ENCODE data around the gene LRRC17.

LRRC17 gene

DNA sequence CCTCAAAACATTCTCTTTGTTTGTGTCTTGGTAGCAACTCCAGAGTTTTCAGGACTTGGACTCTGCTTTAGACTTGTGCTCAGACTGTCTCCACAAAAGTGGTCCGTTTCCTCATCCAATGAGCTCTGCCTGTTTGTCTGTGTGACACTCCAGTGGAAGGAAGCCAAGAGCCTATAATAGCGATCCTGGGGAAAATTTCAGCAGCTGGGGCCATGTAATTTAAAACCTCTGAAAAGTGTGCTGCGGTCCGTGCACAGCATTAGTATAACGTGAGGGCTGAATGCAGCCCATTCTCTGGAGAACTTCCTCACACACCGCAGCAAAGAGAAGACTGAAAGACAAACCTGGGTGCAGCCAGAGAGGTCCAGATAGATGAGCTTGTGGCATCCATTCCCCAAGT lies at the start of gene LRRC17:
Gene LRRC17, plus strand, starts transcription at position 259 of the 400 bp plus-strand sequence. CDS start 20,914 bp downstream, outside the sequence.
- Histone ChIP-seq H3K4me1 (ENCODE audit: insufficient read depth, insufficient read length) (no peaks in the 10 kb centered on the region), H3K36me3 (ENCODE audit: insufficient read depth, insufficient read length, low read length) (no peaks in the 10 kb centered on the region), H3K9ac (ENCODE audit: insufficient read length, low read depth) (no peak within 1 kb of the TSS), H3K27me3 (ENCODE audit: insufficient read depth, insufficient read length) (no peaks in the 10 kb centered on the region), H3K4me3 (ENCODE audit: insufficient read length, low read depth) (no peak within 1 kb of the TSS), H3K9me3 (ENCODE audit: insufficient read depth, low read length) (no peaks in the 10 kb centered on the region)
- DNase-seq (ENCODE audit: low read depth, low spot score): no peak
- TF ChIP-seq SUZ12 (IDR thresholded peaks at IDR 0.05; ENCODE audit: extremely low read depth, insufficient read depth, insufficient read length) (no peak), YY1 (IDR thresholded peaks at IDR 0.05; ENCODE audit: insufficient read depth, insufficient read length) (no peak), ZNF274 (IDR thresholded peaks at IDR 0.05; ENCODE audit: low read depth, low read length) (no peak)

- no peak overlapping the region for H3K4me3 ChIP-seq (ENCODE audit: insufficient read length, low read depth)
- H3K36me3 ChIP-seq (ENCODE audit: insufficient read depth, insufficient read length, low read length): no peaks in the 10 kb centered on the region
- no peaks in the 10 kb centered on the region for H3K9me3 ChIP-seq (ENCODE audit: insufficient read depth, low read length)
- no peak for DNase-seq (ENCODE audit: low read depth, low spot score)
- H3K9ac ChIP-seq (ENCODE audit: insufficient read length, low read depth): no peak overlapping the region
- no peak for TF ChIP-seq ZNF274 (IDR thresholded peaks at IDR 0.05; ENCODE audit: low read depth, low read length)
- no peak for TF ChIP-seq SUZ12 (IDR thresholded peaks at IDR 0.05; ENCODE audit: extremely low read depth, insufficient read depth, insufficient read length)
- no peak for TF ChIP-seq YY1 (IDR thresholded peaks at IDR 0.05; ENCODE audit: insufficient read depth, insufficient read length)
- H3K27me3 ChIP-seq (ENCODE audit: insufficient read depth, insufficient read length): no peaks in the 10 kb centered on the region
- no peaks in the 10 kb centered on the region for H3K4me1 ChIP-seq (ENCODE audit: insufficient read depth, insufficient read length)
These were observed 47.8 kb upstream of the LRRC17 start for GRCh38 chr7:102864958-102865357.

GRCh38 chr7:102866535-102867215 lies 46.1 kb upstream of the LRRC17 start:
- no peak overlapping the region for H3K4me3 ChIP-seq (ENCODE audit: insufficient read length, low read depth)
- H3K36me3 ChIP-seq (ENCODE audit: insufficient read depth, insufficient read length, low read length): no peaks in the 10 kb centered on the region
- H3K9me3 ChIP-seq (ENCODE audit: insufficient read depth, low read length): no peaks in the 10 kb centered on the region
- DNase-seq (ENCODE audit: low read depth, low spot score): no peak
- TF ChIP-seq YY1 (IDR thresholded peaks at IDR 0.05; ENCODE audit: insufficient read depth, insufficient read length): no peak
- no peak for TF ChIP-seq SUZ12 (IDR thresholded peaks at IDR 0.05; ENCODE audit: extremely low read depth, insufficient read depth, insufficient read length)
- no peak for TF ChIP-seq ZNF274 (IDR thresholded peaks at IDR 0.05; ENCODE audit: low read depth, low read length)
- H3K4me1 ChIP-seq (ENCODE audit: insufficient read depth, insufficient read length): no peaks in the 10 kb centered on the region
- H3K27me3 ChIP-seq (ENCODE audit: insufficient read depth, insufficient read length): no peaks in the 10 kb centered on the region
- no peak overlapping the region for H3K9ac ChIP-seq (ENCODE audit: insufficient read length, low read depth)

DNA sequence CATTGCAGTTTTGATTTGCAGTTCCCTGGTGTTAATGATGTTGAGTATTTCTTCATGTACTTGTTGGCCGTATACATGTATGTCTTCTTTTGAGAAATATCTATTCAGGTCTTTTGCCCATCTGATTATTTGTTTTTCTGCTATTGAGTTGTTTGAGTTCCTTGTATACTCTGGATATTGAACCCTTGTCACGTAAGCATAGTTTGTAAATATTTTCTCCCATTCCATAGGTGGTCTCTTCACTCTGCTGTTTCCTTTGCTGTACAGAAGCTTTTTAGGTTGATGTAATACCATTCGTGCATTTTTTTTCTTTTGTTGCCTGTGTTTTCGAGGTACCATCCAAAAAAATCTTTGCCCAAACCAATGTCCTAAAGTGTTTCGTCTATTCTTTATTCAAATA lies 43.6 kb upstream of the LRRC17 start:
- Histone ChIP-seq H3K4me1 (ENCODE audit: insufficient read depth, insufficient read length) (no peaks in the 10 kb centered on the region), H3K4me3 (ENCODE audit: insufficient read length, low read depth) (no peak overlapping the region), H3K9me3 (ENCODE audit: insufficient read depth, low read length) (no peaks in the 10 kb centered on the region), H3K9ac (ENCODE audit: insufficient read length, low read depth) (no peak overlapping the region), H3K27me3 (ENCODE audit: insufficient read depth, insufficient read length) (no peaks in the 10 kb centered on the region), H3K36me3 (ENCODE audit: insufficient read depth, insufficient read length, low read length) (no peaks in the 10 kb centered on the region)
- no peak for DNase-seq (ENCODE audit: low read depth, low spot score)
- TF ChIP-seq SUZ12 (IDR thresholded peaks at IDR 0.05; ENCODE audit: extremely low read depth, insufficient read depth, insufficient read length) (no peak), ZNF274 (IDR thresholded peaks at IDR 0.05; ENCODE audit: low read depth, low read length) (no peak), YY1 (IDR thresholded peaks at IDR 0.05; ENCODE audit: insufficient read depth, insufficient read length) (no peak)

DNA sequence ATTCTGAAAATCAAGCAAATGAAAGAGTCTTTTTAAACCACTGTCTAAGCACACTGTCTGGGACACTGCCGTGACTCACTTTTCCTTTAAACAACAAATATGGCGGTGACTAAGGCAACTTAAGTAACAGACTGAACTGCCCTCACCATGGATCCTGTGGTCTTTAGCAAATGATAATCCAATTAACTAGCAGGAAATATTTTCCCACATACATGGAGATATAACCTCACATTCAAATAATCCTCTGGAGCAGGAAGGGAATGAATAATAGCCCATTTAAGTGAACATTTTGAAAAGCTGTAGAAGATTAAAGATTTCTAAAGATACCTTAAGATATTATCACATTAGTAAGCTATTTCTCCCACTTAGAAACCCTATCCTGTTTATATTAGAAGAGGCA lies 40.3 kb upstream of the LRRC17 start:
- no peaks in the 10 kb centered on the region for H3K4me1 ChIP-seq (ENCODE audit: insufficient read depth, insufficient read length)
- no peak for TF ChIP-seq YY1 (IDR thresholded peaks at IDR 0.05; ENCODE audit: insufficient read depth, insufficient read length)
- TF ChIP-seq SUZ12 (IDR thresholded peaks at IDR 0.05; ENCODE audit: extremely low read depth, insufficient read depth, insufficient read length): no peak
- TF ChIP-seq ZNF274 (IDR thresholded peaks at IDR 0.05; ENCODE audit: low read depth, low read length): no peak
- no peaks in the 10 kb centered on the region for H3K27me3 ChIP-seq (ENCODE audit: insufficient read depth, insufficient read length)
- H3K36me3 ChIP-seq (ENCODE audit: insufficient read depth, insufficient read length, low read length): no peaks in the 10 kb centered on the region
- no peaks in the 10 kb centered on the region for H3K9me3 ChIP-seq (ENCODE audit: insufficient read depth, low read length)
- H3K4me3 ChIP-seq (ENCODE audit: insufficient read length, low read depth): no peak overlapping the region
- no peak overlapping the region for H3K9ac ChIP-seq (ENCODE audit: insufficient read length, low read depth)
- no peak for DNase-seq (ENCODE audit: low read depth, low spot score)

- no peaks in the 10 kb centered on the region for H3K9me3 ChIP-seq (ENCODE audit: insufficient read depth, low read length)
- no peaks in the 10 kb centered on the region for H3K27me3 ChIP-seq (ENCODE audit: insufficient read depth, insufficient read length)
- no peaks in the 10 kb centered on the region for H3K4me1 ChIP-seq (ENCODE audit: insufficient read depth, insufficient read length)
- H3K4me3 ChIP-seq (ENCODE audit: insufficient read length, low read depth): no peak overlapping the region
- TF ChIP-seq YY1 (IDR thresholded peaks at IDR 0.05; ENCODE audit: insufficient read depth, insufficient read length) (no peak), ZNF274 (IDR thresholded peaks at IDR 0.05; ENCODE audit: low read depth, low read length) (no peak), SUZ12 (IDR thresholded peaks at IDR 0.05; ENCODE audit: extremely low read depth, insufficient read depth, insufficient read length) (no peak)
- H3K36me3 ChIP-seq (ENCODE audit: insufficient read depth, insufficient read length, low read length): no peaks in the 10 kb centered on the region
- DNase-seq (ENCODE audit: low read depth, low spot score): no peak
- no peak overlapping the region for H3K9ac ChIP-seq (ENCODE audit: insufficient read length, low read depth)
These were observed 39.2 kb upstream of the LRRC17 start for GRCh38 chr7:102873470-102874165.

- no peaks in the 10 kb centered on the region for H3K4me1 ChIP-seq (ENCODE audit: insufficient read depth, insufficient read length)
- H3K27me3 ChIP-seq (ENCODE audit: insufficient read depth, insufficient read length): no peaks in the 10 kb centered on the region
- H3K4me3 ChIP-seq (ENCODE audit: insufficient read length, low read depth): no peak overlapping the region
- DNase-seq (ENCODE audit: low read depth, low spot score): no peak
- H3K9me3 ChIP-seq (ENCODE audit: insufficient read depth, low read length): no peaks in the 10 kb centered on the region
- no peaks in the 10 kb centered on the region for H3K36me3 ChIP-seq (ENCODE audit: insufficient read depth, insufficient read length, low read length)
- no peak overlapping the region for H3K9ac ChIP-seq (ENCODE audit: insufficient read length, low read depth)
- no peak for TF ChIP-seq SUZ12 (IDR thresholded peaks at IDR 0.05; ENCODE audit: extremely low read depth, insufficient read depth, insufficient read length)
- no peak for TF ChIP-seq ZNF274 (IDR thresholded peaks at IDR 0.05; ENCODE audit: low read depth, low read length)
- TF ChIP-seq YY1 (IDR thresholded peaks at IDR 0.05; ENCODE audit: insufficient read depth, insufficient read length): no peak
These were observed 38.5 kb upstream of the LRRC17 start for GRCh38 chr7:102874166-102874829.

Measured in NT2/D1 (cell line).